H1 (cell line): ENCODE results near the gene TCFL5. TPM values are rescaled to one million over a fixed set of nuclear protein-coding genes. Genes with fewer than 3 reads are reported as not detected.
"Not testable (repeated sequence)": the region's sequence is repeated elsewhere in the genome, so short reads cannot be mapped to it uniquely, and the experiment has no call there.

Source experiments
- CTCF ChIA-PET: fragments of 300-600 bp; sonication (Branson Sonifier 250); formaldehyde crosslinking; loops from one replicate; lab custom pipeline; 2021; ENCODE audit not compliant: partially characterized antibody; lab: Charles Lee
- POLR2A ChIA-PET: fragments of 300-600 bp; sonication (Branson Sonifier 250); formaldehyde crosslinking; loops from one replicate; lab custom pipeline; 2021; ENCODE audit warnings: inconsistent platforms; ENCODE audit not compliant: partially characterized antibody; lab: Charles Lee
- DNase-seq, 2 experiments: peaks; one replicate each; pipeline versions ENCODE4 v3.0.0 to v3.0.0-alpha.2; 2010 to 2022; ENCODE audit warnings: low spot score in 2 of 2, low read depth in 1 of 2, mixed read lengths in 1 of 2
- FAIRE-seq: peaks from 2 replicates; lab custom pipeline; 2011; peaks lifted over from hg19 to GRCh38; lab: Jason Lieb, UNC
- H2AFZ ChIP-seq: 2 replicates; pipeline ENCODE4 v1.8.1; 2012; ENCODE audit warnings: low read length, inconsistent platforms
- H2AK5ac ChIP-seq: 2 replicates; pipeline ENCODE4 v1.6.1; 2013; ENCODE audit warnings: low read depth, low read length
- H2BK120ac ChIP-seq: replicated peaks from 2 replicates; pipeline ENCODE3; 2013; ENCODE audit warnings: low read depth, low read length, inconsistent platforms
- H2BK12ac ChIP-seq: 2 replicates; pipeline ENCODE4 v1.6.1; 2013; ENCODE audit warnings: low read depth, low read length
- H2BK15ac ChIP-seq: 2 replicates; pipeline ENCODE4 v1.6.1; 2013; ENCODE audit warnings: low read length
- H2BK20ac ChIP-seq: 2 replicates; pipeline ENCODE4 v1.6.1; 2013; ENCODE audit warnings: low read length
- H2BK5ac ChIP-seq: 2 replicates; pipeline ENCODE4 v1.6.1; 2013; ENCODE audit warnings: low read depth, low read length
- H3K14ac ChIP-seq: 2 replicates; pipeline ENCODE4 v1.6.1; 2013; ENCODE audit warnings: inconsistent platforms; ENCODE audit not compliant: insufficient read length
- H3K18ac ChIP-seq: 2 replicates; pipeline ENCODE4 v1.6.1; 2013; ENCODE audit warnings: low read length; ENCODE audit errors: extremely low read depth
- H3K23ac ChIP-seq: 2 replicates; pipeline ENCODE4 v1.6.1; 2013; ENCODE audit warnings: inconsistent platforms; ENCODE audit not compliant: insufficient read length
- H3K23me2 ChIP-seq: 2 replicates; pipeline ENCODE4 v1.6.1; 2013; ENCODE audit warnings: low read depth, low read length
- H3K27ac ChIP-seq: 2 replicates; pipeline ENCODE4 v1.6.1; 2011; ENCODE audit warnings: low read depth, low read length, inconsistent platforms
- H3K27me3 ChIP-seq, 4 experiments: replicated peaks in 1 of 4; 1 replicate in 1 of 4; 2 replicates in 3 of 4; pipeline versions ENCODE4 v1.6.1 to v1.8.1; 2011 to 2013; ENCODE audit warnings: low read length in 3 of 4, mild to moderate bottlenecking in 3 of 4, inconsistent platforms in 2 of 4, mixed read lengths in 2 of 4, moderate library complexity in 1 of 4; ENCODE audit not compliant: control insufficient read depth in 3 of 4, insufficient read depth in 3 of 4; ENCODE audit errors: extremely low read depth in 1 of 4
- H3K36me3 ChIP-seq, 4 experiments: 2 replicates each; pipeline versions ENCODE4 v1.6.1 to v1.8.1; 2011 to 2013; ENCODE audit warnings: mild to moderate bottlenecking in 4 of 4, low read length in 3 of 4, moderate library complexity in 2 of 4, control low read depth in 1 of 4, inconsistent platforms in 1 of 4; ENCODE audit not compliant: insufficient read depth in 4 of 4, control insufficient read depth in 2 of 4
- H3K4ac ChIP-seq: replicated peaks from 2 replicates; pipeline ENCODE3; 2013; ENCODE audit warnings: low read length, low read depth, mixed read lengths, inconsistent platforms; ENCODE audit not compliant: insufficient read length
- H3K4me1 ChIP-seq, 4 experiments: replicated peaks in 1 of 4; 1 replicate in 1 of 4; 2 replicates in 3 of 4; pipeline versions ENCODE4 v1.6.1 to v1.8.1; 2011 to 2013; ENCODE audit warnings: low read length in 3 of 4, inconsistent platforms in 2 of 4, mixed read lengths in 1 of 4; ENCODE audit not compliant: insufficient read depth in 4 of 4, control insufficient read depth in 3 of 4
- H3K4me2 ChIP-seq, 2 experiments: 2 replicates each; pipeline versions ENCODE4 v1.6.1 to v1.8.1; 2011 to 2013; ENCODE audit warnings: low read depth in 2 of 2, low read length in 2 of 2, control low read depth in 1 of 2, inconsistent platforms in 1 of 2, mild to moderate bottlenecking in 1 of 2; ENCODE audit not compliant: insufficient read depth in 1 of 2
- H3K4me3 ChIP-seq, 4 experiments: fragments of 200-600, 300-600 bp in 1 of 4; sonication (generic), shearing (Covaris generic), sonication (Bioruptor Twin) in 1 of 4; 2 replicates each; pipeline versions ENCODE4 v1.5.1 to v1.8.1; 2011 to 2016; ENCODE audit warnings: low read length in 4 of 4, low read depth in 3 of 4, control low read depth in 2 of 4, inconsistent platforms in 2 of 4, mild to moderate bottlenecking in 2 of 4, mixed read lengths in 1 of 4, moderate library complexity in 1 of 4; ENCODE audit not compliant: insufficient read depth in 2 of 4; ENCODE audit errors: extremely low read depth in 1 of 4
- H3K56ac ChIP-seq: replicated peaks from 2 replicates; pipeline ENCODE3; 2013; ENCODE audit warnings: low read depth, mild to moderate bottlenecking, mixed read lengths, low read length, inconsistent platforms; ENCODE audit not compliant: insufficient read length
- H3K79me1 ChIP-seq: 2 replicates; pipeline ENCODE4 v1.6.1; 2013; ENCODE audit warnings: low read depth, low read length, control low read depth
- H3K79me2 ChIP-seq, 2 experiments: 2 replicates each; pipeline versions ENCODE4 v1.6.1 to v1.8.1; 2012 to 2013; ENCODE audit warnings: low read length in 2 of 2, mild to moderate bottlenecking in 2 of 2, inconsistent platforms in 1 of 2; ENCODE audit not compliant: insufficient read depth in 2 of 2, control insufficient read depth in 1 of 2
- H3K9ac ChIP-seq, 4 experiments: replicated peaks in 1 of 4; 1 replicate in 1 of 4; 2 replicates in 3 of 4; pipeline versions ENCODE4 v1.6.1 to v1.8.1; 2011 to 2013; ENCODE audit warnings: low read depth in 3 of 4, low read length in 3 of 4, control low read depth in 2 of 4, mild to moderate bottlenecking in 2 of 4, moderate library complexity in 2 of 4, inconsistent platforms in 1 of 4; ENCODE audit errors: extremely low read depth in 1 of 4
- H3K9me3 ChIP-seq, 2 experiments: 2 replicates each; pipeline versions ENCODE4 v1.6.1 to v1.8.1; 2012 to 2013; ENCODE audit warnings: mild to moderate bottlenecking in 2 of 2, moderate library complexity in 2 of 2, control low read depth in 1 of 2, inconsistent platforms in 1 of 2, low read depth in 1 of 2, low read length in 1 of 2, mixed read lengths in 1 of 2; ENCODE audit not compliant: insufficient read depth in 2 of 2
- H4K20me1 ChIP-seq, 2 experiments: replicated peaks in 1 of 2; 2 replicates each; pipeline versions ENCODE3 to v1.8.1; 2011 to 2013; ENCODE audit warnings: inconsistent platforms in 2 of 2, low read length in 2 of 2, mild to moderate bottlenecking in 1 of 2; ENCODE audit not compliant: insufficient read depth in 2 of 2, control insufficient read depth in 1 of 2
- H4K5ac ChIP-seq: 2 replicates; pipeline ENCODE4 v1.6.1; 2013; ENCODE audit warnings: low read length, low read depth, mixed read lengths, inconsistent platforms; ENCODE audit not compliant: insufficient read length
- H4K8ac ChIP-seq: 2 replicates; pipeline ENCODE4 v1.8.0; 2013; ENCODE audit warnings: mild to moderate bottlenecking, moderate library complexity, low read length, inconsistent platforms; ENCODE audit not compliant: insufficient read depth; ENCODE audit errors: extremely low read depth
- H4K91ac ChIP-seq: replicated peaks from 2 replicates; pipeline ENCODE3; 2013; ENCODE audit warnings: low read length, mixed read lengths, inconsistent platforms; ENCODE audit not compliant: insufficient read length
- WGBS, 2 experiments: shearing (Covaris generic) in 1 of 2; methylation state at CpG; one replicate each; pipeline versions ENCODE4 v1.1.6 to v1.1.7; 2013 to 2015; ENCODE audit warnings: low lambda C conversion rate in 2 of 2, mixed read lengths in 2 of 2, inconsistent platforms in 1 of 2, low coverage in 1 of 2, missing lambda C conversion rate in 1 of 2; ENCODE audit not compliant: insufficient replicate concordance in 2 of 2, insufficient coverage in 1 of 2, insufficient read length in 1 of 2; ENCODE audit errors: extremely low coverage in 1 of 2, missing lambda C conversion rate in 1 of 2; 5-methylcytosine and 5-hydroxymethylcytosine counted together
- polyA plus RNA-seq, 7 experiments: library from polyadenylated mRNA; depleted of rRNA in 3 of 7; stranded (reverse) in 5 of 7; unstranded in 2 of 7; fragments of >200 nt in 5 of 7; fragments of 200-250 nt in 2 of 7; gene quantifications; 1 replicate in 5 of 7; 2 replicates in 1 of 7; 4 replicates in 1 of 7; pipeline versions ENCODE4 v1.2.1 to v1.2.3, GENCODE V29; 2011 to 2013; ENCODE audit warnings: missing spikeins in 2 of 7, mixed read lengths in 2 of 7
- total RNA-seq: library from RNA; stranded (reverse); fragmentation: NEBNext Ultra II Directional; extraction: Animal tissue kit (Norgen Biotek cat#: 25700); gene quantifications from 2 replicates; pipeline ENCODE4 v1.2.1, GENCODE V29; 2021

The TCFL5 gene
- total and polyA plus RNA-seq, 2 of the 8 experiments (the other 6 are each of a cell fraction or from before 2014, with no cell fraction given) = 6.2 to 15.0 TPM

DNA sequence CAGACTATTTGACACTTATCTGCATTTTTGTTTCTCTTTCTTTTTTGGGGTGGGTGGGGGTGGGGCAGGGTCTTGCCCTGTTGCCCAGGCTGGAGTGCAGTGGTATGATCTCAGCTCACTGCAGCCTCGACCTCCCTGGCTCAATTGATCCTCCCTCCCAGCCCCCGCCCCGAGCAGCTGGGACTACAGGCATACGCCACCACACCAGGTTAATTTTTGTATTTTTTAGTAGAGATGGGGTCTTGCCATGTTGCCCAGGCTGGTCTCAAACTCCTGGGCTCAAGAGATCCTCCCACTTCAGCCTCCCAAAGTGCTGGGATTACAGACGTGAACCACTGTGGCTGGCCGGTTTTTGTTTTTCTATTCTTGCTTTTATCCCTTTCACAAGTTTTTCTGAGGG is 8.3 kb downstream of the TCFL5 start:
- H4K20me1 ChIP-seq = peaks cover 5 to 11% of the 10 kb centered on the region in 2 experiments
- H4K91ac ChIP-seq, H2AFZ ChIP-seq, H3K4me1 ChIP-seq, H3K27me3 ChIP-seq, H3K23ac ChIP-seq, H3K79me2 ChIP-seq, H3K9me3 ChIP-seq, H3K23me2 ChIP-seq, H3K27ac ChIP-seq, H2BK5ac ChIP-seq, H3K14ac ChIP-seq, H4K8ac ChIP-seq, H3K79me1 ChIP-seq, H2AK5ac ChIP-seq, DNase-seq, H3K4me3 ChIP-seq, H2BK15ac ChIP-seq, H3K4me2 ChIP-seq, H3K9ac ChIP-seq, H2BK20ac ChIP-seq, H3K56ac ChIP-seq, H3K18ac ChIP-seq, POLR2A ChIA-PET, H2BK120ac ChIP-seq, H2BK12ac ChIP-seq, FAIRE-seq, H4K5ac ChIP-seq, H3K4ac ChIP-seq: not testable (repeated sequence)
- H3K36me3 ChIP-seq = peaks cover 5 to 29% (median 19%) of the 10 kb centered on the region in 4 experiments; a peak in 7 of 8 replicates
- WGBS, 2 experiments = 96% methylated on average over 2 of the region's 6 CpGs; no CpG with 5 or more reads in 1 of the 2 experiments
- CTCF ChIA-PET = interaction anchor here (1.9 kb wide), 1 partner anchor 8 kb away, joined by 6 read pairs; no protein-coding TSS in a partner anchor
